HEK293 (cell line): Measurements from ENCODE around the gene SLC5A12.

Experiments
- CTCF ChIA-PET: fragments of 350-600 bp; formaldehyde crosslinking; extraction: SDS; loops from one replicate; lab custom pipeline; 2021; ENCODE audit warnings: antibody characterized with exemption; lab: Yijun Ruan, JAX
- POLR2A ChIA-PET: fragments of 300-600 bp; formaldehyde crosslinking; extraction: SDS; loops from one replicate; lab custom pipeline; 2020; ENCODE audit warnings: antibody characterized with exemption, inconsistent platforms; lab: Yijun Ruan, JAX
- H3K27ac ChIP-seq: fragments of 200-500 bp; sonication (Bioruptor generic); 2 replicates; pipeline ENCODE4 v1.5.1; 2014; ENCODE audit warnings: low read depth, low read length, control low read depth, inconsistent platforms; ENCODE audit errors: extremely low read depth
- H3K36me3 ChIP-seq, 2 experiments: fragments of 200-500 bp in 1 of 2; sonication (Bioruptor generic) in 1 of 2; 1 replicate in 1 of 2; 2 replicates in 1 of 2; pipeline ENCODE4 v1.5.1; 2014 to 2017; ENCODE audit warnings: inconsistent platforms in 2 of 2, low read length in 2 of 2; ENCODE audit not compliant: control insufficient read depth in 2 of 2, insufficient read depth in 1 of 2
- H3K4me1 ChIP-seq: fragments of 200-500 bp; sonication (Bioruptor generic); 2 replicates; pipeline ENCODE4 v1.5.1; 2014; ENCODE audit warnings: mild to moderate bottlenecking, low read length, inconsistent platforms; ENCODE audit not compliant: control insufficient read depth, insufficient read depth
- H3K4me3 ChIP-seq: 2 replicates; pipeline ENCODE4 v1.5.1; 2011; ENCODE audit warnings: low read depth, mild to moderate bottlenecking, control low read depth, low read length, moderate library complexity
- H3K9me3 ChIP-seq: fragments of 200-500 bp; sonication (Bioruptor generic); 2 replicates; pipeline ENCODE4 v1.5.1; 2014; ENCODE audit warnings: low read depth, low read length, inconsistent platforms; ENCODE audit not compliant: control insufficient read depth, insufficient read depth
- IKZF3 ChIP-seq: fragments of 450-650 bp; IDR thresholded peaks from 2 replicates; pipeline ENCODE4 v1.5.0; 2018; ENCODE audit warnings: missing biosample characterization, mild to moderate bottlenecking, missing genetic modification characterization, moderate library complexity
- YY1 ChIP-seq: fragments of 450-650 bp; formaldehyde crosslinking; IDR thresholded peaks from 2 replicates; pipeline ENCODE4 v1.5.1; 2018; ENCODE audit warnings: missing biosample characterization, missing genetic modification characterization
- YY2 ChIP-seq: fragments of 450-650 bp; formaldehyde crosslinking; IDR thresholded peaks from 2 replicates; pipeline ENCODE4 v1.5.1; 2016; ENCODE audit warnings: missing biosample characterization, missing genetic modification characterization
- ZBTB1 ChIP-seq: fragments of 450-650 bp; formaldehyde crosslinking; IDR thresholded peaks from 2 replicates; pipeline ENCODE4 v1.5.1; 2016; ENCODE audit warnings: missing biosample characterization, missing genetic modification characterization
- ZBTB21 ChIP-seq: fragments of 450-650 bp; formaldehyde crosslinking; IDR thresholded peaks from 2 replicates; pipeline ENCODE4 v1.5.1; 2017; ENCODE audit warnings: missing biosample characterization, missing genetic modification characterization
- ZBTB48 ChIP-seq: fragments of 450-650 bp; formaldehyde crosslinking; IDR thresholded peaks from 2 replicates; pipeline ENCODE4 v1.5.1; 2016; ENCODE audit warnings: missing biosample characterization, missing genetic modification characterization
- ZEB2 ChIP-seq: fragments of 450-650 bp; formaldehyde crosslinking; IDR thresholded peaks from 2 replicates; pipeline ENCODE4 v1.5.1; 2016; ENCODE audit warnings: missing biosample characterization, missing genetic modification characterization
- ZFP37 ChIP-seq: fragments of 450-650 bp; formaldehyde crosslinking; IDR thresholded peaks from 2 replicates; pipeline ENCODE4 v1.5.1; 2016; ENCODE audit warnings: missing biosample characterization, missing genetic modification characterization
- ZNF202 ChIP-seq: fragments of 450-650 bp; formaldehyde crosslinking; IDR thresholded peaks from 2 replicates; pipeline ENCODE4 v1.5.1; 2016; ENCODE audit warnings: missing biosample characterization, missing genetic modification characterization, borderline replicate concordance
- ZNF23 ChIP-seq: fragments of 450-650 bp; formaldehyde crosslinking; IDR thresholded peaks from 2 replicates; pipeline ENCODE4 v1.5.1; 2016; ENCODE audit warnings: missing biosample characterization, missing genetic modification characterization, borderline replicate concordance
- ZNF248 ChIP-seq: fragments of 450-650 bp; formaldehyde crosslinking; IDR thresholded peaks from 2 replicates; pipeline ENCODE4 v1.5.1; 2017; ENCODE audit warnings: missing biosample characterization, missing genetic modification characterization
- ZNF366 ChIP-seq: fragments of 450-650 bp; formaldehyde crosslinking; conservative IDR thresholded peaks from 2 replicates; pipeline ENCODE4 v1.5.1; 2016; ENCODE audit warnings: missing biosample characterization, missing genetic modification characterization
- ZNF404 ChIP-seq: fragments of 450-650 bp; formaldehyde crosslinking; IDR thresholded peaks from 2 replicates; pipeline ENCODE4 v1.5.1; 2017; ENCODE audit warnings: missing biosample characterization, missing genetic modification characterization
- ZNF501 ChIP-seq: fragments of 450-650 bp; formaldehyde crosslinking; IDR thresholded peaks from 2 replicates; pipeline ENCODE4 v1.5.1; 2016; ENCODE audit warnings: missing biosample characterization, missing genetic modification characterization
- ZNF639 ChIP-seq: fragments of 450-650 bp; formaldehyde crosslinking; IDR thresholded peaks from 2 replicates; pipeline ENCODE4 v1.5.1; 2016; ENCODE audit warnings: missing biosample characterization, missing genetic modification characterization
- ZNF701 ChIP-seq: fragments of 450-650 bp; formaldehyde crosslinking; IDR thresholded peaks from 2 replicates; pipeline ENCODE4 v1.5.1; 2016; ENCODE audit warnings: missing biosample characterization, missing genetic modification characterization
- ZNF792 ChIP-seq: fragments of 450-650 bp; formaldehyde crosslinking; IDR thresholded peaks from 2 replicates; pipeline ENCODE4 v1.5.1; 2016; ENCODE audit warnings: missing biosample characterization, missing genetic modification characterization
- ZSCAN23 ChIP-seq: fragments of 450-650 bp; formaldehyde crosslinking; IDR thresholded peaks from 2 replicates; pipeline ENCODE4 v1.5.1; 2016; ENCODE audit warnings: missing biosample characterization, missing genetic modification characterization
- TF ChIP-seq, protein P1 (sequence below): fragments of 450-650 bp; formaldehyde crosslinking; IDR thresholded peaks from 2 replicates; pipeline ENCODE4 v1.5.1; 2017; ENCODE audit warnings: missing biosample characterization, missing genetic modification characterization
- TF ChIP-seq, protein P2 (sequence below): fragments of 450-650 bp; formaldehyde crosslinking; IDR thresholded peaks from 2 replicates; pipeline ENCODE4 v1.5.0; 2017; ENCODE audit warnings: missing biosample characterization, missing genetic modification characterization, borderline replicate concordance

The SLC5A12 gene

GRCh38 chr11:26632691-26633159 is 89.1 kb downstream of the SLC5A12 start:
- no peak overlapping the region for H3K27ac ChIP-seq
- ChIA-PET CTCF (no interaction called here), POLR2A (no interaction called here)
- no peaks in the 10 kb centered on the region for H3K36me3 ChIP-seq
- H3K4me1 ChIP-seq: no peaks in the 10 kb centered on the region
- H3K4me3 ChIP-seq: no peak overlapping the region
- TF ChIP-seq ZNF792 (tag by site-specific recombination) (no peak), ZBTB48 (tag by site-specific recombination) (no peak), ZNF23 (tag by site-specific recombination) (no peak), YY1 (tag by site-specific recombination) (no peak), ZSCAN23 (tag by site-specific recombination) (no peak), IKZF3 (tag by site-specific recombination) (no peak), YY2 (tag by site-specific recombination) (no peak)
- TF ChIP-seq, protein P1, sequence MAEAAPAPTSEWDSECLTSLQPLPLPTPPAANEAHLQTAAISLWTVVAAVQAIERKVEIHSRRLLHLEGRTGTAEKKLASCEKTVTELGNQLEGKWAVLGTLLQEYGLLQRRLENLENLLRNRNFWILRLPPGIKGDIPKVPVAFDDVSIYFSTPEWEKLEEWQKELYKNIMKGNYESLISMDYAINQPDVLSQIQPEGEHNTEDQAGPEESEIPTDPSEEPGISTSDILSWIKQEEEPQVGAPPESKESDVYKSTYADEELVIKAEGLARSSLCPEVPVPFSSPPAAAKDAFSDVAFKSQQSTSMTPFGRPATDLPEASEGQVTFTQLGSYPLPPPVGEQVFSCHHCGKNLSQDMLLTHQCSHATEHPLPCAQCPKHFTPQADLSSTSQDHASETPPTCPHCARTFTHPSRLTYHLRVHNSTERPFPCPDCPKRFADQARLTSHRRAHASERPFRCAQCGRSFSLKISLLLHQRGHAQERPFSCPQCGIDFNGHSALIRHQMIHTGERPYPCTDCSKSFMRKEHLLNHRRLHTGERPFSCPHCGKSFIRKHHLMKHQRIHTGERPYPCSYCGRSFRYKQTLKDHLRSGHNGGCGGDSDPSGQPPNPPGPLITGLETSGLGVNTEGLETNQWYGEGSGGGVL (tag by site-specific recombination): no peak
- TF ChIP-seq, all 188 proteins: peak for 0
- H3K9me3 ChIP-seq: no peaks in the 10 kb centered on the region

GRCh38 chr11:26626346-26626745 is 95.5 kb downstream of the SLC5A12 start:
- Histone ChIP-seq H3K4me1 (peaks cover 7% of the 10 kb centered on the region; the same call in 1 of the 2 replicates), H3K9me3 (no peaks in the 10 kb centered on the region), H3K36me3 (no peaks in the 10 kb centered on the region), H3K4me3 (no peak overlapping the region), H3K27ac (no peak overlapping the region)
- ChIA-PET CTCF (interaction anchor here (0.7 kb wide), 1 partner anchor 24 kb away, joined by 3 read pairs; no protein-coding TSS in a partner anchor), POLR2A (no interaction called here)
- TF ChIP-seq ZNF248 (tag by site-specific recombination) (no peak), ZNF639 (tag by site-specific recombination) (no peak), ZEB2 (tag by site-specific recombination) (no peak), ZFP37 (tag by site-specific recombination) (no peak), ZNF404 (tag by site-specific recombination) (no peak)

DNA sequence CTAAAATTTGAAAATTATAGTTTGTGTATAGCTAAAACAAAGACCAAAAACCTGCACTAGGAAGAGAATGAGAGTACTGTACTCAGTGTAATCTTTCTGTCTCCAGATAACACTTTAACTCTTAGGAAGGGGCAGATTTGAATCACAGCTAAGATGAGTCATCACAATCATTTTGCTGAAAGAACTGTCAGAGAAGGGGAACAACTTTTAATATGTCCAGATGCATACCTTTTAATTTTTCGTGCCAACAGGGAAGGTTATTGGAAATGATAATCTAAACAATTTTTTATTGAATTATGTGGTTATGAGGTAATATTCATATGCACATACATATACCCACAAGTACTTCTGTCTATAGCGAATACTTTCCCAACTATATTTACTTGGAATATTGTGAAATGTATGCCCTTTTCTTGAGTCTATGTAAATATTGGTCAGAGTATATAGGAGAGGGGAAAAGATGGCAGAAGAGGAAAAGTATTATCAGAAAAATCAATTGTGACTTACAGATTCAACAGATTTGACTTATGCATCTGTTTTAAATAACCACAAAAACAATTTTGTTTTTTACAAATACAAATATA is 98.7 kb downstream of the SLC5A12 start:
- TF ChIP-seq, protein P2, sequence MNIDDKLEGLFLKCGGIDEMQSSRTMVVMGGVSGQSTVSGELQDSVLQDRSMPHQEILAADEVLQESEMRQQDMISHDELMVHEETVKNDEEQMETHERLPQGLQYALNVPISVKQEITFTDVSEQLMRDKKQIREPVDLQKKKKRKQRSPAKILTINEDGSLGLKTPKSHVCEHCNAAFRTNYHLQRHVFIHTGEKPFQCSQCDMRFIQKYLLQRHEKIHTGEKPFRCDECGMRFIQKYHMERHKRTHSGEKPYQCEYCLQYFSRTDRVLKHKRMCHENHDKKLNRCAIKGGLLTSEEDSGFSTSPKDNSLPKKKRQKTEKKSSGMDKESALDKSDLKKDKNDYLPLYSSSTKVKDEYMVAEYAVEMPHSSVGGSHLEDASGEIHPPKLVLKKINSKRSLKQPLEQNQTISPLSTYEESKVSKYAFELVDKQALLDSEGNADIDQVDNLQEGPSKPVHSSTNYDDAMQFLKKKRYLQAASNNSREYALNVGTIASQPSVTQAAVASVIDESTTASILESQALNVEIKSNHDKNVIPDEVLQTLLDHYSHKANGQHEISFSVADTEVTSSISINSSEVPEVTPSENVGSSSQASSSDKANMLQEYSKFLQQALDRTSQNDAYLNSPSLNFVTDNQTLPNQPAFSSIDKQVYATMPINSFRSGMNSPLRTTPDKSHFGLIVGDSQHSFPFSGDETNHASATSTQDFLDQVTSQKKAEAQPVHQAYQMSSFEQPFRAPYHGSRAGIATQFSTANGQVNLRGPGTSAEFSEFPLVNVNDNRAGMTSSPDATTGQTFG: no peak
- TF ChIP-seq ZSCAN23 (tag by site-specific recombination): no peak
- no peak for TF ChIP-seq ZNF366 (tag by site-specific recombination)
- TF ChIP-seq ZNF501 (tag by site-specific recombination): no peak
- TF ChIP-seq ZNF202 (tag by site-specific recombination): no peak
- no peak for TF ChIP-seq ZBTB21 (tag by site-specific recombination)
- TF ChIP-seq ZBTB1 (tag by site-specific recombination): no peak
- TF ChIP-seq ZNF701: no peak
- TF ChIP-seq, all 188 proteins: peak for 0
- Histone ChIP-seq H3K36me3 (no peaks in the 10 kb centered on the region), H3K4me1 (peaks cover 7% of the 10 kb centered on the region; the same call in 1 of the 2 replicates), H3K27ac (no peak overlapping the region), H3K4me3 (no peak overlapping the region), H3K9me3 (no peaks in the 10 kb centered on the region)
- ChIA-PET POLR2A (no interaction called here), CTCF (no interaction called here)
